ENCODE measurements around the gene DLL3.

DNA sequence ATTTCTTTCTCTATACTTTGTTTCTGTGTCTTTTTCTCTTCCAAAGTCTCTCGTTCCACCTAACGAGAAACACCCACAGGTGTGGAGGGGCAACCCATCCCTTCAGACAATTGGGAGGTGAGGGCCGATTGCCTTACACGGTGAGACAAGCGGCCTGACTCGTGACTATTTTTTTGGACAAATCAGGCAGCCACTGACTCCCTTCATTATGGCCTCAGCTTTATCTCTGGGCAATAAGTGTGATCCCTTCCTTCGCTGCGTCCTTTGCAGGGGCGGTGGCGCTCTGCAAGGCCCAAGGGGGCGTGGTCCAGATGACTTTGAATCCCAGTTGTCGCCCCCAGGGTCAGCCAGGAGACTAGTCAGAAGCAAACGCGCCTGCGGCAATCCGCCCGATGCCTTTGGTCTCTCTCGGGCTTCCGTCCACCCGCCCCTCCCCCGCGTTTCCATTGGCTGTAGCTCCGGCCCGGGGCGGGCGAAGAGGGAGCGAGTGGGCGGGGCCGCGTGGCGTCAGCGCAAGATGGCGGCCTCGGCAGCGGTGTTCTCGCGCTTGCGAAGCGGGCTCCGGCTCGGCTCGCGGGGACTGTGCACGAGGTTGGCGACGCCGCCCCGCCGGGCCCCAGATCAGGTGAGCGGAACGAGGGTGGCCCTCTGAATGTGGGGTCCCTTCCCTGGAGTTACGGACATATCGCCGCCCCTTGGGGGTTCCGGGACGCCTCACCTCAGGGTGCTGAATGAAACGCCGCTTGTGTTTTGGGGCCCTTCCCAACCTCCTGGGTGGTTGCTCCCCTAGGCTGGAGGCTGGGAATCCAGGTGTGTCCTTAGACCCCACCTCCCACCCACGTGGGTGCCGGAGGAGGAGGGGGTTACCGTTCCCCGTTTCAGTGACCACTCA lies 18.2 kb upstream of the DLL3 start, which contains the start of gene TIMM50:
- TF ChIP-seq, protein P1, sequence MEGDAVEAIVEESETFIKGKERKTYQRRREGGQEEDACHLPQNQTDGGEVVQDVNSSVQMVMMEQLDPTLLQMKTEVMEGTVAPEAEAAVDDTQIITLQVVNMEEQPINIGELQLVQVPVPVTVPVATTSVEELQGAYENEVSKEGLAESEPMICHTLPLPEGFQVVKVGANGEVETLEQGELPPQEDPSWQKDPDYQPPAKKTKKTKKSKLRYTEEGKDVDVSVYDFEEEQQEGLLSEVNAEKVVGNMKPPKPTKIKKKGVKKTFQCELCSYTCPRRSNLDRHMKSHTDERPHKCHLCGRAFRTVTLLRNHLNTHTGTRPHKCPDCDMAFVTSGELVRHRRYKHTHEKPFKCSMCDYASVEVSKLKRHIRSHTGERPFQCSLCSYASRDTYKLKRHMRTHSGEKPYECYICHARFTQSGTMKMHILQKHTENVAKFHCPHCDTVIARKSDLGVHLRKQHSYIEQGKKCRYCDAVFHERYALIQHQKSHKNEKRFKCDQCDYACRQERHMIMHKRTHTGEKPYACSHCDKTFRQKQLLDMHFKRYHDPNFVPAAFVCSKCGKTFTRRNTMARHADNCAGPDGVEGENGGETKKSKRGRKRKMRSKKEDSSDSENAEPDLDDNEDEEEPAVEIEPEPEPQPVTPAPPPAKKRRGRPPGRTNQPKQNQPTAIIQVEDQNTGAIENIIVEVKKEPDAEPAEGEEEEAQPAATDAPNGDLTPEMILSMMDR (IDR thresholded peaks at IDR 0.05), result no peak
- TF ChIP-seq POLR2A (IDR thresholded peaks at IDR 0.05), result peak; percentile 55
